ENCODE results near the gene MYOG.

The MYOG gene

DNA sequence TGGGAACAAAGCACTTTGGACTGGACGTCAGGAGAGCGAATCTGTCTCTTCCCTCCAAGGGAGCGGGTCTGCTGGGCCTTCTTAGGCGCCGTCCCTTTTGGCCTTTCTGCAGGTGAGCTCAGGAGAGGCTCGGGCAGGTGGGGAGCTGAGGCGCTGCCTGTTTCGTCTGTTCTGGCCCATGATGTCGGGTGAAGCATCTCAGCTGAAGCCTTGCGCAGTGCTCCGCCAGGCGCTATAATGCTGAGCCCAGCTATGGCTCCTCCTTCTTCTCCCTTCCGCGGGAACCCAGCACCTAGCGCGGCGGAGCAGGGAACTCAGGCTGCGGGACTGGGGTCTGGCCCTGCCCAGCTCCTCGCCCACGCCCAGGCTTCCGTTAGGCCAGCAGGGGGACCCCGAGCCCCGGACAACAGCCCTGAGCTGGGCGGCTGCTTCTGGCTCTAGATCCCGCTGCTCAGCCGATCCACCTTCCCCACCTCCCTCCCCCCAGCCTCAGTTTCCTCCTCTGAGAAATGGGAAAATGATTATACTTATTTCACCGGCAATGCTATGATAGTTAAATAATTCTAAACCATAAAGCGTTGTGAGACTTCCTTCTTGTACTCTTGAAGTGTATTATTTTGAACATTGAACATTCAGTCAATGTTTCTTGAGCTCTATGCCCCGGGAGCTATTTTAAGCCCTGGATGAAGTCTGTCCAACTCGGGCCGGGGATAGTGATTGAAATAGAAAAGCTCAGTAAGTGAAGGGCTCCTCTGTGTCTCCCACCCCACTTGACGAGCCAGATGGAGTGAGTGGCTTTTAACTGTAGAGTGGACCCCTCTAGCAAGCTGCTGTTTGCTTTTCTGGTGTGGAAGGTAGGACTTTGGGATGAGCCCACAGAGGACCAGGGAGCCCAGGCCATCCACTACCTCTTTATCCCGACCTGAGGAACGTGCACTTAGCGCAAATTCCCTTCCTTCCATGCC, 32.1 kb upstream of the MYOG start:
- DNase-seq (ENCODE audit: low read depth in 1 of 2, low spot score in 1 of 2): no peak

DNA sequence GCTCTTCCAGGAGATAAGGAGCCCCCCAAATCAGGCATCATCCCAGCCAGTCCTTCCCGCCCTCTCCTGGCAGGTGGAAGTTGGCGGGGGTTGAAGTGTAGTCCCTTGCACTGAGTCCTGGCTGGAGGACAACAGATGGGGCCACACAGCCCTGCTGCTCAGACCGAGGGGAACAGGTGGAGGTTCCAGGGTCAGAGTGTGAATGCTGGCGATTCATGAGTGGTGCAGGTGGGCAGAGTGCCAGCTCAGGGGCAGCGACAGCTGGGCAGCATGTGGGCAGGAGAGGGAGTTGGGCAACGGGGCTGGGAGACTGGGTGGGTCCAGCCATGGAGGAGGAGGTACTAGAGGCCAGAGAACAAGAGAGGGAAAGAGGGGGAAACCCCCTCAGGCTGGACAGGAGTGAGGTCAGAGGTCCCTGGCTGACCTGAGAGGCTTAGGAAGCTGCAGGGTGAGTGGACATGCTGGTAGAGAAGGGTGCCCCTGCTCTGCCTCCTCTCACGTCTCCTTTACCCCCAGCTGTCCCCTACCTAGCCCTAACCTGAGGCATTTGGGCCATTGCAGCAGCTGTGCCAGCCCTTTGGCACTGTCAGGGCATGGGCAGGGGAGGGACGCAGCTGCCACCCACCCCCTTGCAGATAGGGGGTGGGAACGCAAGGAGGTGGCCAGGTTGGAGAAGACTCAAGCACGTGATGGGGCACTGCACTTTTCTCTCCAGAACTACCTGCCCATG, 30.4 kb upstream of the MYOG start:
- DNase-seq (ENCODE audit: low read depth in 1 of 2, low spot score in 1 of 2): no peak

DNA sequence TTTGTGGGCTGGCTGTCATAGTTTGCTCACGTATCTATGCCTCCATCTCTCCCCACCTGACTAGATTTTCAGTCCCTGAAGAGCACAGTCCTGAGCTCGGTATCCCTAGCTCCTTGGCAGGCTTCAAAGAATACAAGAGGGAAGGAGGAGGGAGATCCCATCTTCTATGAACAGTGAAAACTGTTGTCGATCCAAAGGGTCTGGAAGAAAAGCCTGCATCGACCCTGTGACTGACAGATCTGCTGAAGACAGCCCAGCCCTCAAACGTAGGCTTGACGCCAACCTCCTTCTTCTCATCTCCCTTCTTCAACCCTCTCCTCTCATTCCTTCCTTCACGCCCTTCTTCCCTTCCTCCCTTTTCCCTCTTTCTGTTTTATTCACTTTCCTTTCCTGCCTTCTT, 28.4 kb upstream of the MYOG start:
- DNase-seq (ENCODE audit: low read depth in 1 of 2, low spot score in 1 of 2): no peak

DNA sequence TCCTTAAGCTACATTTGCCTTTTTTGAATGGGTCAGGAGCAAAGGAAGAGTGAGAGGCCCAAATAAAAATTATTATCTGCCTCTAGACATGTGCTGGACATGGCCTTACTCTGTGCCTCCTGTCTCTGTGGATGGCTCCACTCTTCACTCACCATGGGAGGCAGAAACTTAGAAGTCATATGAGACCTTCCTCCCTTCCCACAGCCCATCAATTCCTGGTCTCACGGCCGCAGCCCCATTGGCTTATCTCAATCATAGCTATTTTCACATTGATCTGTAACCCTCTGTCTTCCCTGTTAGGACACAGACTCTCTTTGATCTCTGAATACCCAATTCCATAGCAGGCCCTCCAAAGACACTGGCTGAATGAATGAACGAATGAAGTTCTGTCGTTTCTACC, 27.5 kb upstream of the MYOG start:
- DNase-seq (ENCODE audit: low read depth in 1 of 2, low spot score in 1 of 2): no peak

DNA sequence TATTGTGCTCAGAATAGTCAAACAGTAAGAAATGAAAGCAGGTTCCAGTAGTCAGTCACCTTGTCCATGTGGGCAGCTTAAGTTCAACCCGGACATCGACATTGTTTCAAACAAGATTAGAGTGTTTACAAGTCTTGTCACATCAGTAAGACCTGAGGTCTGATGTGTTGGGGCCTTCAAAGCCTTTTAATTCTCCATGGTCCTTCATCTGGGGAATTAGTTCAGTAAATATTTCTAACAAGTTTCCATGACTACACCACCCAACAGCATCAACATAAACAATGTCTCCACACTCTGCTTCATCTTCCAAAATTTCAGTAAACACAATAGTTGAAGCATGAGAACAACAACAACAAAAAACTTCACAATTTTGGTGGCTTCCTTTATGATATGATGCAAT, 26.7 kb upstream of the MYOG start:
- no peak for DNase-seq (ENCODE audit: low read depth in 1 of 2, low spot score in 1 of 2)

DNA sequence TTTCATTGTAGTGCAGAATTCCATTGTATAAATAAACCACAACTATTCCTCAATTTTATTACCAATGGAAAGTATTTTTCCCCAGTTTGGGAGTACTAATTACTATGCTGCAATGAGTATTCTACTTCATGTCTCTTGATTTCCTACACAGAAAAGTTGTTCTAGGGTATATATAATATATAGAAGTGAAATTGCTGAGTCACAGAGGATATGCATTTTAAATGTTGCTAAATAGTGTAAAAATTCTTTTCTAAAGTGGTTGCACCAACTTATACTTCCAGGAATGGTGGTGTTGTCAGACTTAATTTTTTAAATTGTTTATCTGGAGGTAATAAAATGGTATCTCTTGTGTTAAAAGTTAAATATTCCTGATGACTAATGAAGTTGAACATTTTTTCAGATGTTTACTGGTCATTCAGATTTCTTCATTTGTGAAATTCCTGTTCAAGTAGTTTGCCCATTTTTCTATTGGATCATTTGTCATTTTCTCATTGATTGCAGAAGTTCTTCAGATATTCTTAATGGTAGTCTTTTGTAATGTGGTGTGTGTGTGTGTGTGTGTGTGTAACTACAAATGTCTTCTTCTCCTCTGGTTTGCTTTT, 19.1 kb upstream of the MYOG start:
- DNase-seq (ENCODE audit: low read depth in 1 of 2, low spot score in 1 of 2): no peak

DNA sequence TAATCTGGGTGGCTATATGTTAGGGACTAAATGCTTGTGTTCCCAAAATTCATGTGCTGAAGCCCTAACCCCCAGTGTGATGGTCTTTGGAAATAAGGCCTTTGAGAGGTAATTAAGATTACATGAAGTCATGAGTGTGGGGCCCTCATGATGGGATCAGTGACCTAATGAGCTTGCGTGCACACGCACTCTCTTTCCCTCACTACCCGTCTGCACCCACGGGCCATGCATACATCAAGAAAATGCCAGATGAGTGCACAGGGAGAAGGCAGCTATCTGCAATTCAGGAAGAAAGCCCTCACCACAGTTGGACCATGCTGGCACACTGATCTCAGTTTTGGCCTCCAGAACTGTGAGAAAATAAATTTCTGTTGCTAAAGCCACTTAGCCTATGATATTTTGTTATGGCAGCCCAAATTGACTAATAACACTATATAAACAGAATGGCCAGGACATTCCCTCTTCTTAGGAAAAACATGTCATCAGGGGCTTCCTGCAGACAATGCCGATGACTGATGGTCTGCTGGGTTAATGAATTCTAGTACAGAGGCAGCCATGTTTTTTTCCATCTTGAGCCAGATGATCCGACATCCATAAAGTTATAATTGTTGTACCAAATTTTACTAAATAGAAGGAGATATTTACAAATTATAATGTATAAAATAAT, 18.1 kb upstream of the MYOG start:
- no peak for DNase-seq (ENCODE audit: low read depth in 1 of 2, low spot score in 1 of 2)

DNA sequence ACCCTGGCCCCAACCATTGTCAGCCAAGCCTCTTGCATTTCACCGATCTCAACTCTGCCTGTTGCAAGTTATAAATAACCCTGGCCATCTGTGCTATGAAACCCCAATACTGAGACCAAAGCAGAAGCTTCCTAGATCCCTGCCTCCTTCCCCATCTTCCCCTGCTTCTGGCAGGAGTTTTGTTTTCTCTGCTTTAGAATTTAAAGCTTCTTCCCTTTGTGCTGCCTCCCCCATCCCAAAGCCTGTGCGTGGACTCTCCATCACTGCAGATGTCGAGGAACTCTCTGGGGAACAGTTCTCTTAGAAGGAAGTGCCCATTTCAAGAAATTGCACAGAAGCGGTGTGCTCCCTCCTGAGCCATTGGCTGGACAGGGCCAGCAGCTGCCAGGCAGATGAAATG, 17.4 kb upstream of the MYOG start:
- no peak for DNase-seq (ENCODE audit: low read depth in 1 of 2, low spot score in 1 of 2)

DNA sequence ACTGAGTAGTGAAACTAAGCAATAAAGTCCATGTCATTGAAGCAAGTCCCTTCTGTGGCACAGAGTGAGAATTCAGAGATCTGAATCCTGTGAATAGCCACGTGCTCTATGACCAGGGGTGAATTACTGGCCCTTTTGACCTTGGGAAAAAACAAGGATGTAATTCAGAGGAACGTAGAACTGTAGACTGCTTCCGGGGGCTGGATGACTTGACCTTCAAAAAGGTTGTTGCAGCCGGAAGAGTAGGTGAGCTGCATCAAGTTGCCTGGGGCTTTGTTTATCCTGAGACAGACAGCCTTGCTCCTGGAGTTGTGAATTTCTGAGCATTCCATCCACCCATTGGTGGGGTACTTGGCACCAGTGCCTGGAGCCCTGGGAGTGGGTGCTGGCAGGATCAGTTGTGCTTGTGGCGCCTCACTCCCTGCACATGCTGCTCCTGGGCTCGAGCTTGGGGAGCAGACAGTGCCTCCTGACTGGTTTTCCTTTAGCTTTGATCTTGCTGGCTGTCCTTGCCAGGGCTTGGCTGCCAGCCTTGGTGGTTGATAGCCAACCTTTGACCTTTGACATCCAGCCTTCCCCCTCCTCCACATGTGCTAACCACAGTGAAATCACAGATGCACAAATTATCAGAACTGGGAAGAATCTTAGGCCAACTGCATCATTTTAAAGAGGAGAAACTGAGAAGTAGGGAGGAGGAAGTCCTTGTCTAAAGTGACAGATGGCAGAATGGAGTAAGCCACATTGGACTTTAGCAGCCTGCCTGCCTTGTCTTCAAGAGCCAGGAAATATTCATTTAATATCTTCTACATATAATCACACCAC, 16.2 kb upstream of the MYOG start:
- DNase-seq (ENCODE audit: low read depth in 1 of 2, low spot score in 1 of 2): no peak

DNA sequence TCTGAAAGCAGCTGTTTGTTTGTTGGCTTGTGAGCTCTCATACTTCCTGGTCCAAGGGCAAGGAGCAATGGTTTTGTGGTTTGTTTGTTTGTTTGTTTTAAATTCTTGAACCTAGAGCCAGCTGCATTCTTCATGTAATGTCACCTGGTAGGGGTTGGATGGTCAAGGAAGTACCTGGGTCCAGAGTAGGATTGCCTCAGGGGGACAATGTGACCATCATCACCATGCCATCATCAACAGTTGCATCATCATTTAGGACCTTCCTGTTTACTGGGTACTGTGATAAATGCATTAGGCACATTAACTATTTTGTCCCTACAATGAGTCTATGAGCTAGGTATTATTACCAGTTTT, 14.7 kb upstream of the MYOG start:
- no peak for DNase-seq (ENCODE audit: low read depth in 1 of 2, low spot score in 1 of 2)

DNA sequence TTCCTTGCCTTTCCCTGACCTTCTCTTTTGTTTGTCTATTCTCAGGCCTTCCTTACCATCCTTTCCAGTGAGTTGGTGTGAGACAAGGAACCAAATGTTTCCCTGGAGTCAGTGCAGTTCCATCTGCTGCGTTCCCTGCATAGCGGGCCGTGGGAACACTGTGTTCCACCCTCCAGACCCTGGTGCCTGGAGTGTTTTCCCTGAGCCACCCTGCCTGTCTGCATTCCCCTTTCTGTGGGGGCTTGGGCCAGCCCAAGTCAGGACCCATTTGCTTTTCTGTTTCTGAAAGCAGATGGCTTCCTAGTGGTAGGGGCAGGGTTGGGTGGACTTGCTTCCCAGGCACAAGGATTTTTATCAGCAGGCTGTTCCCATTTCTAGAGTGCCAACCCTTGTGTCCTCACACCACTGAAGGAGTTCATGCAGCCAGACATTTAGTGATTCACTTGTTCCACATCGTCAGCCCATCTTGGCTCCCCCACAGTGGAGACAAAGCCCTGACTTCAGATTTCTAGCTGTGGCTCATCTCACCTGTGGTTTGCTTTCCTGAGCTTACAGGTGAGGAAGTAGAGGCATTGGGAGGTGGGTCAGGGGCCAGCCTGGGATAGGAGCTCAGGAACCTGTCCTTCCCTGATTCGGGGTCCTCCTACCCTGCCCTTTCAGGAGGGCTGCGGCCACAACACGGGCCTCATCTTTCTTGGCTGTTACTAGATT, 14.1 kb upstream of the MYOG start:
- DNase-seq (ENCODE audit: low read depth in 1 of 2, low spot score in 1 of 2): no peak

DNA sequence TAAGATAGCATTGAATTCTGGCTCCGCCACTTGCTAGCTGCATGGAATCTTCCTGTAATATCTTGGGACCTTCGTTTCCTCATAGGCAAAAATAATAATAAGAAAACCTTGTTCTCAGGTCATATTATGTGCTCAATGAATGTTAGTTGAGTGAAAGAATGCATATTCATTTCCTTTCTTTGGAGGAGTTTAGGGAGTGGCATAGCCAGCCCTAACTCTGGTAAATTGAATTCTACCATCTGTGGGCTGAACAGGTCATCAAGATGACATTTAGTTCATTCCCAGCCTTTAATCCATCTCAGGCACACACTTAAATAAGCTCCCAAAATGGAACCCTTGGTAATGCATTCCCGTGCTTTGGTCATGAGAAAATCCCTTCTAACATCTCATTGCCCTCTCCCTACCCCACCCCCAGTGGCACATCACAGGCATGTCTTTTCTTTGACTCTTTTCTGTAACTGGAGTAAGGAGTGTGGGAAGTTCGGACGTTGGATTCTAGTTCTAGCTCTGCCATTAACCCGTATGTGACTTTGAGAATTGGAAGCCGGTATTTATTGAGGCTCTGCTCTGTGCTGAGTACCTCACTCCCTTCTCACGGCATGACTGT, 13.2 kb upstream of the MYOG start:
- DNase-seq (ENCODE audit: low read depth in 1 of 2, low spot score in 1 of 2): no peak

DNA sequence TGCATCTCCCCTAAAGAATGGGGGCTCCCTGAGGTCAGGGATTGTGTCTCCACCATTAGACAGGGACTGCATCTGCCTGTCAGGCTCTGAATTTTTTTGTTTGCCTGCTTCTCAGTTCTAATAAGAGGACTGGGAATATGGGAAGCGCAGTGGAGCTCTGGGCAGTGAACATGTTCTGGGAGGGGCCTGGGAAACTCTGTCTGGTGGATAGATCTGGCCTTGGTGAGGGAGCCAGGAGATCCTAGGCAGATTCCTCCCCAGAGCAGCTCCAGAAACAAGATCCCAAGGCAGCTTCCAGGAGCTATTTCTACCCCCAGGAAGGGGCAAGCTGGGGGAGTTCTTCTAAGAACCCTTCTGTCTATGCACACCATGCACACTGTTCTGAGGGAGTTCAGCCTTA, 12.6 kb upstream of the MYOG start:
- DNase-seq (ENCODE audit: low read depth in 1 of 2, low spot score in 1 of 2): no peak

DNA sequence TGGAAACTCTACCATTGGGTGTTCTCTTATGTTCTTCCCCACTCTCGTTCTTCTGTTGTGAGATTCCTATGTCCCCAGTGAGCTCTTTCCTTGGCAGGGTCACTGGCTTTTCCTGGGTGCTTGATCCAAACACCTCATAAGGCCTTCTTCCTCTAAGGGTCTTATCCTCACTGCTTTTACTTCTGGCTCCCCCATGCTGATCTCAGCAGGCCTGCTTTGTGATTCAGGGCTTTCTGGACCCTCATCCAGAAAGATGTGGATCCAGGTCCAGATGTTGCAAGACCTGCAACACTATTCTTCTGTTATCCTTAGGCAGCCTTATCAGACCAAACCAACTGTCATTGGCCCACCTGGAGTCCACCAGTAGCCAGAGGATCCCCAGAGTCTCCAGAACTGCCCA, 11.2 kb upstream of the MYOG start:
- no peak for DNase-seq (ENCODE audit: low read depth in 1 of 2, low spot score in 1 of 2)

DNA sequence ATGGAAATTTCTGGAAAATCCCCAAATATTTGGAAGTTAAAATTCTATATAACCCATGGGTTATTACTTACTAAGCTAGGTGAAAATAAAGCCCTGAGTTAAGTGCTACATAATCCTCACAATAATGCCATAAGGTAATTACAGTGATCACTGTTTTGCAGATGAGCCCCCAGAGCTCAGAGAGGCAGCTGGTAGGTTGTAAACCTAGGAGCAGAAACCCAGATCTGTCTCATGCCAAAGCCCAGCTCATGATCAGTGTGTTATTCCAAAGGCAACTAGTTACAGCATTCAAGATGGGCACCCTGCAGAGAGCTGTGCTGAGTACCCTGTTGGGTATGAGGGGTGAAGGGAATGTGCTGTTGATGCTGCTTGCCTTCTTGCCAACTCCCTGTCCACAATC, 10.8 kb upstream of the MYOG start:
- no peak for DNase-seq (ENCODE audit: low read depth in 1 of 2, low spot score in 1 of 2)

DNA sequence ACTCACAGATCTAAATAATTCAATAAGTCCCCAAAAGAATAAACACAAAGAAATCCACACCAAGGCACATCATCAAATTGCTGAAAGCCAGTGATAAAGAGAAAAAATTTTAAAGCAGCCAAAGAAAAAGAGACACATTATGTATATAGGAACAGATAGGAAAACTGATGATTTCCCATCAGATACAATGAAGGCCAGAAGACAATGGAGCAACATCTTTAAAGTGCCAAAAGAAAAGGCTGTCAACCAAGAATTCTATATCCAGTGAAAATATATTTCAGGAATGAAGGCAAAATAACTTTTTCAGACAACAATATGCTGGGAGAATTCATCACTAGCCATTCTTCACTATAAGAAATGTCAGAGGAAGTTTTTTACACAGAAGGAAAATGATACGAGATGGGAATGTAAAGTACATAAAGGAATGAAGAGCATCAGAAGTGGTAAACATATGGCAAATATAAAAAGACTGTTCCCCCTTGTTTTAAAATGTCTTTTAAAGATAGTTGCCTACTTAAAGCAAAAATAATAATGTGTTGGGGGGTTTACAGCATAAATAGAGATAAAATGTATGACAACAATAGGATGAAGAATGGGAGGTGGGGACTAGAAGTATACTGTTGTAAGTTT, 9.4 kb upstream of the MYOG start:
- DNase-seq (ENCODE audit: low read depth in 1 of 2, low spot score in 1 of 2): no peak

DNA sequence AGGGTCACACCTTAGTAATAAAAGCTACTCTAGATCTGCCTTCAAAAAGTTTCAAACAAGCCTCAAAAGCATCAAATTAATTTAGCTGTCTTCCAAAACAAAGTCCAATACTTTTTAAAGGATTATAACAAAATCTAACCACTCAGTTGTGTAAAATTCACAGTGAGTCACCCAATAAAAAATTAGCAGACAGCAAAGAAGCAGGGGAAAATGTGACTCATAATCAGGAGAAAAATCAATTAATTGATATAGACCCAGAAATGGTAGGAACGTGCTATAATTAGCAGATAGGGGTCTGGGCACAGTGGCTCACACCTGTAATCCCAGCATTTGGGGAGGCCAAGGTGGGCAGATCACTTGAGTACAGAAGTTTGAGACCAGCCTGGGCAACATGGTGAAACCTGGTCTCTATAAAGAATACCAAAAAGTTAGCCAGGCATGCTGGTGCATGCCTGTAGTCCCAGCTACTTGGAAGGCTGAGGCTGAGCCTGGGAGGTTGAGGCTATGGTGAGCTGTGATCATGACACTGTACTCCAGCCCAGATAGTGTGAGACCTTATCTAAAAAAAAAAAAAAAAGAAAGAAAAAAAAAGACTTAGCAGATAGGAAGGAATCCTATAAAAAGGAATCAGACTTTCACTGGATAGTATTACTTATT, 8.1 kb upstream of the MYOG start:
- DNase-seq (ENCODE audit: low read depth in 1 of 2, low spot score in 1 of 2): no peak

DNA sequence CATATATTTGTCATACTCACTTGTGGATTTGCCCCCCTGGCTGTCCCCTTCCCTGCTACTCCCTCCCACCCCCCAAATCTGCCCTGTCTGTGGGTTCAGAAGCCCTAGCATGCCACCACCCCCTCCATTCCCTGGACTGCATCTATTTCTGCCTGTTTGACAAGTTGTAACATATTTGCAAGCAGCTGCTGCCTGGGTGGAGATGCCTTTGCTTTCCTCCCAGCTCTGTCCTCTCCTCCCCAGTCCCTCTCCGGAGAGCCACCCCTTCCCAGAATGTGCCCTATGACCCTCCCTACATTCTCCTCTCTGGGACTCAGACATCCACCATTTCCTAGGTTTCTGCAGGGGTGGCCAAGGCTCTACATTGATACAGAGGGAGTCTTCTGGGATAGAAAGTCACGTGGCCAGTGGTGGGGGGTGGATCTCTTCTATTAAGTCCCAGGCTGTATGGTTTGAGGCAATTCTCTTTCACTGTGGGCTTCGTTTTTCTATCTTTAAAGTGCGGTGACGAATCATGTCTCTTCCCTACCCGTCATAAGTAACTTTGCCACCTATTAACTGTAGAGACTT, 6.0 kb upstream of the MYOG start:
- DNase-seq (ENCODE audit: low read depth in 1 of 2, low spot score in 1 of 2): no peak

DNA sequence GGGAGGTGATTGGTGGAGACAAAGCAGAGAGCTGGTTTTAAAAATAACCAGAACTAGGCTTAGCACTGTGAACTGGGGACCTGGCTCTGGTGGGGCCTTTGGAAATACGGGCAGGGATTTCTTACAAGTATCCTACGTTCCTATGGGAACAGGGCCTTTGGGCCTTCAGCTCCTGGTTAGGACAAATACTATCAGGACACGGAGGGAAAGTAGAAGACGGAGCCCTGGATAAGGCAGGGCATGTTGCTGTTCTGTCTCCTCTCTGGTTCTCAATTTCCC, 5.3 kb upstream of the MYOG start:
- DNase-seq (ENCODE audit: low read depth in 1 of 2, low spot score in 1 of 2): no peak
